ENCODE measurements around the gene CH25H.

CH25H gene

GRCh38 chr10:89228962-89229361, 21.8 kb upstream of the CH25H start:
- DNase-seq: no peak

GRCh38 chr10:89228146-89228545, 21.0 kb upstream of the CH25H start:
- DNase-seq: no peak

- DNase-seq: no peak
Measured at GRCh38 chr10:89226891-89227290, 19.8 kb upstream of the CH25H start.

GRCh38 chr10:89224739-89225443, 17.8 kb upstream of the CH25H start:
- no peak for DNase-seq

GRCh38 chr10:89221919-89222318, 14.8 kb upstream of the CH25H start:
- no peak for DNase-seq

GRCh38 chr10:89219513-89220218, 12.5 kb upstream of the CH25H start:
- DNase-seq: no peak

GRCh38 chr10:89217057-89217990, 10.2 kb upstream of the CH25H start:
- DNase-seq: peak; percentile 28

GRCh38 chr10:89216056-89216455, 8.9 kb upstream of the CH25H start:
- no peak for DNase-seq

GRCh38 chr10:89215511-89215910, 8.4 kb upstream of the CH25H start:
- DNase-seq: no peak

GRCh38 chr10:89214566-89215165, 7.5 kb upstream of the CH25H start:
- no peak for DNase-seq

- no peak for DNase-seq
Measured at GRCh38 chr10:89213191-89213808, 6.2 kb upstream of the CH25H start.

GRCh38 chr10:89210794-89211425, 3.8 kb upstream of the CH25H start:
- no peak for DNase-seq

- no peak for DNase-seq
Measured at GRCh38 chr10:89209718-89210117, 2.6 kb upstream of the CH25H start.

- no peak for DNase-seq
Measured at GRCh38 chr10:89207801-89208551, 859 bp upstream of the CH25H start.

GRCh38 chr10:89206402-89207180, 526 bp downstream of the CH25H start:
- DNase-seq: peak; percentile 48

GRCh38 chr10:89204621-89205185, 2.4 kb downstream of the CH25H start:
- DNase-seq: no peak

- DNase-seq: no peak
Measured at GRCh38 chr10:89203237-89203636, 3.9 kb downstream of the CH25H start.

- no peak for DNase-seq
Measured at GRCh38 chr10:89202033-89202425, 5.1 kb downstream of the CH25H start.

- no peak for DNase-seq
Measured at GRCh38 chr10:89201345-89202032, 5.6 kb downstream of the CH25H start.

- no peak for DNase-seq
Measured at GRCh38 chr10:89197473-89197872, 9.6 kb downstream of the CH25H start.
